ENCODE data around the gene MANBA.
"Not testable (repeated sequence)": the region's sequence is repeated elsewhere in the genome, so short reads cannot be mapped to it uniquely, and the experiment has no call there.

MANBA gene

DNA sequence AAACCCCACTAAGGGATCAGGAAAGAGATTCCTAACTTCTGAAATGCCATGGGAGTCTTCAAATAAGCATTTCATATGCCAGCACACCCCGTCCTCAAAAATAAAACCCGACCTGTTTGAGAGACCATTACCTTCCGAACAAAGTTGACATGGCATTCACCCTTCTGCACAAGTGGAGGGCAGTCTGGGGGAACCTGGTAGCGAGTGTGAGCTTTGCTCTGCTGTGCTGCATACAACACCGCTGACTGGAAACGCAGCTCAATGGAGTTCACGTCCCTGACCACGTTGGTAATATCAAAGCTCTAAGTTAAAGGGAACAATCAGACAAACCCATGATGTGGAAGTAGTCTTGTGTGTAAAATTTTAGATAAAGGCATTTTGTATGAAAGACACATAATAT, 38.0 kb downstream of the MANBA start:
- no peak for DNase-seq (ENCODE audit: low spot score)

DNA sequence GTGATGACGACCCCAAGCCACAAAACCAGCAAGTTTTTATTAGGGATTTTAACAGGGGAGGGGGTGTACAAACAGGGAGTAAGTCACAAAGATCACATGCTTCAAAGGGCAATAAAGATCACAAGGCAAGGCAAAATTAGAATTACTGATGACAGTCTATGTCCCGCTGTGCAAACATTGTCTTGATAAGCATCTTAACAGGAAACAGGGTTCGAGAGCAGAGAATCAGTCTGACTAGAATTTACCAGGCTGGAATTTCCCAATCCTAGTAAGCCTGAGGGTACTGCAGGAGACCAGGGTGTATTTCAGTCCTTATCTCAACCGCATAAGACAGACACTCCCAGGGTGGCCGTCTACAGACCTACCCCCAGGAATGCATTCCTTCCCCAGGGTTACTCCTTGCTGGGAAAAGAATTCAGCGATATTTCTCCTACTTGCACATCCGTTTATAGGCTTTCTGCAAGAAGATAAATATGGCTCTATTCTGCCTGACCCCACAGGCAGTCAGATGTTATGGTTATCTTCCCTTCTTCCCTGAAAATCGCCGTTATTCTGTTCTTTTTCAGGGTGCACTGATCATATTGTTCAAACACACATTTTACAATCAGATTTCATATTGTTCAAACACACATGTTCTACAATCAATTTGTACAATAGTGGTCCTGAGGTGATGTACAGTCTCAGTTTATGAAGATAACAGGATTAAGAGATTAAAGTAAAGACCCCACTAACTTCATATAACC, 41.8 kb downstream of the MANBA start:
- DNase-seq (ENCODE audit: low spot score): not testable (repeated sequence)

DNA sequence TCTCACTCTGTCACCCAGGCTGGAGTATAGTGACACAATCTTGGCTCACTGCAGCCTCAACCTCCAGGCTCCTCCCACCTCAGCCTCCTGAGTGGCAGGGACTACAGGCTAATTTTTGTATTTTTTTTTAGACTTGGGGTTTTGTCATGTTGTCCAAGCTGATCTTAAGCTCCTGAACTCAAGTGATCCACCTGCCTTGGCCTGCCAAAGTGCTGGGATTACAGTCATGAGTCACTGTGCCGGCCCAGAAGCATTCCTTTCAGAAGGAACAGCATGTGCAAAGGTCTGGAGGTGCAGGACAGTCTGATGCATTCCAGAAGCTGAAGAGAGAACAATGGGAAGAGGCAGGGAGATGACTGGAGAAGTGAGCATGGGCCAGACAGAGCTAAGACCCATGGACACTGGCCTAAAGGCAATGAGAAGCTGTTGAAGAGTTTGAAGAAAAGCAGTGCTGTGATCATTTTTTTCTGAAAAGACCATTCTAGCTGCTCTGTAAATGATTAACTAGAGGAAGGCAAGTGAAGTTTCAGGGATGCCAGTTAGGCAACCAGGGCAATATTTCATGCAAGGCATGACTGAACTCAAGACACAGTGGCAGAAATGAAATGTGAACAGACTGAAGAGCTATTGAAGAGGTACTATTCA, 43.2 kb downstream of the MANBA start:
- no peak for DNase-seq (ENCODE audit: low spot score)

DNA sequence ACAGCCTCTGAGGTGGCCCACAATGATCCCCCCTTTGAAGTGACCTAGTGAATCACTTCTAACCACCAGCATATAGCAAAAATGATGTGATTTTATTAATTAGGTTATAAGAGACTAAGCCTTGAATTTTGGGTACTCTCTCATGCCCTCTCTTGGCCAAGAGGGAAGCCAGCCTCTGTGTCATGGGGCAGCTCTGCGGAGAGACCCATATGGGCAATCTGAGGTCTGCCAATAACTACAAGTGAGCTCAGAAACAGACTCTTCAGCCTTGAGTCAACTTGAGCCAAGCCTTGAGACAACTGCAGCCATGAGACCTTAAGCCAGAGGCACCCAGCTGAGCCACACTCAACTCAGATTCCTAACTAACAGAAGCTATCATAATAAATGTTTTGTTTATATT, 45.7 kb downstream of the MANBA start:
- no peak for DNase-seq (ENCODE audit: low spot score)

DNA sequence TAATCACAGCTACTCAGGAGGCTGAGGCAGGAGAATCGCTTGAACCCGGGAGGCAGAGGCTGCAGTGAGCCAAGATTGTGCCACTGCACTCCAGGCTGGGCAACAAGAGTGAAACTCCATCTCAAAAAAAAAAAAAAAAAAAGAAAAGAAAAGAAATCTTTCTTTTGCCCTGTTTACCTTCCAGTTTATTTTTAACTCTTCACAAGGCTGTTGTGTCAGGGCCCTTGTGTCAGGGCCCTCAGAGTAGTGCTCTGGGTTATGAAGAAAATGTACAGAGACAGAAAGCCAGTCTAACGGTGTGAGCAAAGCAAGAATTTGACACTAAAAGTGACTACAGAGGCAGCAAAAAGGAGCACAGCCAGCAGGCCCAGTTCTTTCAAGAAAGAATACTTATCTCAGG, 47.0 kb downstream of the MANBA start:
- DNase-seq (ENCODE audit: low spot score): not testable (repeated sequence)

DNA sequence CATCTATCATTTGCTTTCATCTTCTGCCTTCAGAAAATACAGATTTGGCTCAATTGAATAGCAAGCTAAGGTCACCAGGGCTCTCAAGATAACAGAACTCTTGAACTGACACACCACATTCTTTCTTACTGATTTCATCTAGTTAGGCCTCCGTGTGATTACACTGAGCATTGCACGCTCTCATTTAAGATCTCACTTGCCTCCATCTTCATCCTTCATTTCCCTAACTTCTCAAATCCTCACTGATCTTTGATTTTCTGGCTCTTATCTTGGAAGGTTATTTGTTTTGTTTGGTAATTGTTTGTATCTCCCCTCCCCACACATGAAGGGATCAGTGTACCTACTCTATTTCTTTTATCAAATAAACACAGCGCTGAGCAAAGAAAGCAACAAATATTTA, 47.7 kb downstream of the MANBA start:
- no peak for DNase-seq (ENCODE audit: low spot score)

DNA sequence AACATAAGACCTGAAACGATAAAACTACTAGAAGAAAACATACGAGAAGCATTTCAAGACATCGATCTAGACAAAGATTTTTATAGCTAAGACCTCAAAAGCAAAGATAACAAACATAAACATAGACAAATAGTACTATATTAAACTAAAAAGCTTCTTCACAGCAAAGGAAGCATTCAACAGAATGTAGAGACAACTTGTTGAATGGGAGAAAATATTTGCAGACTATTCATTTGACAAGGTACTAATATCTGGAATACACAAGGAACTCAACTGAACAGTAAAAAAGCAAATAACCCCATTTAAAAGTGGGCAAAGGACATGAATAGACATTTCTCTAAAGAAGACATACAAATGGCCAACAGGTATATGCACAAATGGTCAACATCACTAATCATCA, 49.8 kb downstream of the MANBA start:
- no peak for DNase-seq (ENCODE audit: low spot score)

DNA sequence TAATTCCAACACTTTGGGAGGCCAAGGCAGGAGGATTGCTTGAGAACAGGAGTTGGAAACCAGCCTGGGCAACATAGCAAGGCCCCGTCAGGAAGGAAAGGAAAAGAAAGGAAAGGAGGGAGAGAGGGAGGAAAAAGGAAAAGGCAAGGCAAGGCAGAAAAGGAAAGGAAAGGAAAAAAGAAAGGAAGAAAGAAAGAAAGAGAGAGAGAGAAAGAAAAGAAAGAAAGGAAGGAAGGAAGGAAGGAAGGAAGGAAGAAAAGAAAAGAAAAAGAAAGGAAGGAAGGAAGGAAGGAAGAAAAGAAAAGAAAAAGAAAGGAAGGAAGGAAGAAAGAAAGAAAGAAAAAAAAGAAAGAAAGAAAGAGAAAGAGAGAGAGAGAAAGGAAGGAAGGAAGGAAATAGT, 51.7 kb downstream of the MANBA start:
- not testable (repeated sequence) for DNase-seq (ENCODE audit: low spot score)

DNA sequence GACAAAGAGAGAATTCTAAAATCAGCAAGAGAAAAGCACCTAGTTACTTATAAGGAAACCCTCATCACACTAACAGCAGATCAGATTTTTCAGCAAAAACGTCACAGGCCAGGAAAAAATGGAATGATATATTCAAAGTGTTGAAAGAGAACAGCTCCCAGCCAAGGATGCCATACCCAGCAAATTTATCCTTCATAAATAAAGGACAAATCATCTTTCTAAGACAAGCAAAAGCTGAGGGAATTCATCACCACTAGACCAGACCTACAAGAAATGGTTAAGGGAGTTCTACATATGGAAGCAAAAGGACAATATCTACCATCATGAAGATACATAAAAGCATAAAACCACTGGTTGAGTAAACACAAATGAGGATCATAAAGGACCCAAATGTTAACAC, 53.6 kb downstream of the MANBA start:
- no peak for DNase-seq (ENCODE audit: low spot score)

DNA sequence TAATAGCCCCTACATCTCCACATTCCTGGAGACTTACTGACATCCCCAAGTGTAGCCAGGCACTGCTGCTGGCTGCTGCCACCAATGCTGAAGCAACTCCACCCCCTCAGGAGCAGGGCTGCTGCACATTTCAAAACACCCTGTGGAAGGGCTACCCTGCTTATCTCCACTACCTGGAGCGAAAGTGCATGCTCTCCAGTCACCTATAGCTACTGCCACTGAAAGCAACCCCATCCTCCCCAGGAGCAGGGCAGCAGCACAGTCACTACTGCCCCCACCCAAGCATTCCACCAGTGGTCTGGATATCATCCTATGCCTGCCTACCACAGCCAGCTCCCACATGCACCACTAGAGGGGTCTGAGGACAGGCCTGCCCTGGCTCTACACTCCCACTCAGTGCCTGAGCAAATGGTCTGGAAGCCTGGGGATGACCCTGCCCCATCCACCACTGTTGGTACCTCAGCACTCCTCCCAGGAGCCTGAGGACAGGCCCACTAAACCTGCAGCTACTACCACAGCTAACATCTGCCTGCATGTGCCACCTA, 55.3 kb downstream of the MANBA start:
- no peak for DNase-seq (ENCODE audit: low spot score)

DNA sequence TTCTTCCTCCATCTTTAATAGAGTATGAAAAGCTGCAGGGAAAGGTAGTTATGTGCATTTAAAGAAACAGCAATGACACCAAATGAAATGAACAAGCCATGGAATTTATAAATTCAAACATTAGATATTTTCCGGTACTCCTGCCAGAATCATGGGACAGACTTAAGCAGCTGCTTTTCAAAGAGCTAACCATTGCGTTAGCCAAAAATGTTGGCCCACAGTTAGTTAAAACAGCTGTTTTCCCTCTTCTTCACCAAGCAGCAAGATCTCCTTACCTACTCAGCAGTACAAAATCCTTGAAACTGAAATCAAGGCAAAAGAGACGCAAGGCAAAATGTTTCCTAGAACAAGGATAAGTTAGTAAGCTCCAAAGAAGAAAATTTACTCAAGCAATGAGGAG, 64.0 kb downstream of the MANBA start:
- no peak for DNase-seq (ENCODE audit: low spot score)

DNA sequence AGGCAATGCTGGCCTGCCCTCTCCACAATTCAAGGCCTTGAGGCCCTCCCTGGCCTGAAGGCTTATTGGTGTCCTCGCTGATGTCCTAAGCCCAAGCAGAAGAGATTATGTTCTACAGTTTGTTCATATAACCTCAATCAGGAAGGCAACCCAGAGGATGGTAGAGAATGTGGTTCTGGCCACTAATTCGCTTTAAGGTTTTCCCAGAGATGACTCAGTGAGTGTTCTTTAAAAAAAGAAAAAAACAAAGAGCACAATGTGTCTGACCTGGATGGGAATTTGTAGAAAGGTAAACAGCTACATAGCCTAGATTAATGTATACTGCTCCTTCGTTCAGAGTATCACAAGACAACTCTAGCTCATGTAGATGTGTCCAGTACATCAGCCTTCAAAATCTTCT, 66.0 kb downstream of the MANBA start:
- DNase-seq (ENCODE audit: low spot score): no peak

DNA sequence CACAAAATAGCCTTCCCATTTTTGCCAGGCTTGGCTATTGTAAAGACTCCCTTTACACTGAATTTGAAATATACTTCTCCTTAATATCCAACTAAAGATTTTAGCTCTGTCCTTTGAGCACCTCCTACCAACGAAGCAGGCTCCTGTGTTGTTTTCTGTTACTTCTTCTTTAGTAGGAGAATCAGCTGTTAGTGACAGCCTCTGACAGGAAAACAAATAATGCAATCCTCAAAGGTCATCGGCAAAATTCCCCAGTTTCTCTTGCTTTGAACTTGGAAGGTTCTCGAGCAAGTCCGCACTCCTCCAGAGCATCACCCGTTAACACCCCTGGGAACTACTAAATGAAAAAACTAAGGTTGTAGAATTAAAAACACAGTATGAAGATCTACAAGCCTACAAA, 66.9 kb downstream of the MANBA start:
- DNase-seq (ENCODE audit: low spot score): no peak

DNA sequence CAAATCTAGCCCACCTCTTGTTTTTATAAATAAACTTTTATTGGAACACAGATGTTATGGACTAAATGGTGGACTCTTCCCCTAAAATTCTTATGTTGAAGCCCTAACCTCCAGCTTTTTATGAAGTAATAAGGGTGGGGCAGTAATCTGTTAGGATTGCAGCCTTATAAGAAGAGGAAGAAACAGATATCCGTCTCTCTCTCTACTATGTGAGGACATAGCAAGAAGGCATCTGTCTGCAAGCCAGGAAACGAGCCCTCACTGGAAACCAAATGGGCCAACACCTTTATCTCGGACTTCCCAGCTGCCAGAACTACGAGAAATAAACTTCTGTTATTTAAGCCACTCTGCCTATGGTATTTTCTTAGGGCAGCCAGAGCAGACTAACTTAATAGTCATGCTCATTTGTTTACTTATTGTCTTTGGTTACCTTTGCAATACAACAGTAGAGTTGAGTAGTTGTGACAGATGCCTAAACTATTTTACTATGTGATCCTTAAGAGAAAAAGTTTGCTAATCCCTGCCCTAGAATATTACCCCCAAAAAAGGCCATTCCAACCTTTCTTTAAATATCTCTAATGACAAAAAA, 67.4 kb downstream of the MANBA start:
- no peak for DNase-seq (ENCODE audit: low spot score)

DNA sequence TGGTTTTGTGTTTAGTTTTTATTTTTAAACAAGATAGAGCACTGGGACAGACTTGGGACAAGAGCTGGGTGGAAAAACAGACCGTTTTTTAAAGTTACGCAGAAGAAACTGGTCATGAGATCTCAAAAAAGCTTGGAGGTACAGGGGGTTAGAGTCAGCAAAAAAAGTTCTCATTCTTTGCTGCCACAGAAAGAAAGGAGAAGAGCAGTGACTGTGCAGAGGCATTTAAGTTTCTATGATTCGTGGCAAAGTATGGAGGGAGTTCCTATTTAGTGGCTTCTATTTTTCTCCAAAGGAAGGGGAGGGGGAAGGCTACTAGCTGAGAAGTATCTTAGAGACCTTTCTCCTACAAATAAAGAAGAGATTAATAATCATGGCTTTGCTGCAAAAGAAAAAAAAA, 68.3 kb downstream of the MANBA start:
- no peak for DNase-seq (ENCODE audit: low spot score)

DNA sequence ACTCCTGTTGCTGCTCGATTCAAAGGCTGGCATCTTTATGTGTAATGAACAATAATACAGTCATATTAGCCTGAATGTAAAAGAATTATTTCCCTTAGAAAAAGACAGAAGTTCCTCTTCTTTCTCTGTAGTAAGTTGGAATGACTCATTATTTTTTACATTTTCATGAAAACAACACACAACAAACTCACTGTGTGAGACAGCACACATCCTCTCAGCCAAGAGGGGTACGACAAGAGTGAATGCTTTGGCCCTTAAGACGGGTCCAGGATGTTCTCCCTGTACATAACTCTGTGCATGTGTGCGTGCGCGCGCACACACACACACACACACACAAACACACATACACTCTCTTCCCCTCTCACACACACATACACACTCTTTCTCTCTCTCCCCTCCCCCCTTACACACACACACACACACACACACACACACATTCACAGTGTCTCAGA, 72.8 kb downstream of the MANBA start:
- DNase-seq (ENCODE audit: low spot score): no peak

DNA sequence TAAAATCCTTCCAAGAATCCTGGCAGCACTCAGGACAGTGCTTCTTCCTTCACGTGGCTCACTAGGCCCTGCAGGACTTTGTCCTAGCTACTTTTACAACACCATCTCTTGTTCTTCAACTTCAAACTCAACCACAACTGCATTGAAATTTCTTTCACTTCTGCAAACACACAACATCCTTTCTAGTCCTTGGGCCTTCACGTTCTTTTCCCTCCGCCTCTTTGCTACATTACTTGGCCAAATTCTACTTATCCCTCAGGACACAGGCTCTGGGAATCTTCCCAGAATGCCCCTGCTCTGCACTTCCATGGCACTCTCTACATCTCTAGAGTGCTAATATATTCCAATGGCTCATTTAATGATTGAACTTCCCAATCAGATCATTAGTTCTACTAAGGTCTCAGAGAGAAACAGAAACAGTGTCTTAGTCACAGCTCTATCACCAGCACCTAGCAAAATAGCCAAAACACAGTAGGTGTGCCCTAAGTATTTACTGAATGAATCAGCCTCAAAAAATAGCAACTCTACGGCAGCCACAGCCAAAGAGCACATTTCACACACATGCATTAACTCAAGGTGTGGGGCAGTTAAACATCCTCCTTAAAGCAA, 73.3 kb downstream of the MANBA start:
- no peak for DNase-seq (ENCODE audit: low spot score)

DNA sequence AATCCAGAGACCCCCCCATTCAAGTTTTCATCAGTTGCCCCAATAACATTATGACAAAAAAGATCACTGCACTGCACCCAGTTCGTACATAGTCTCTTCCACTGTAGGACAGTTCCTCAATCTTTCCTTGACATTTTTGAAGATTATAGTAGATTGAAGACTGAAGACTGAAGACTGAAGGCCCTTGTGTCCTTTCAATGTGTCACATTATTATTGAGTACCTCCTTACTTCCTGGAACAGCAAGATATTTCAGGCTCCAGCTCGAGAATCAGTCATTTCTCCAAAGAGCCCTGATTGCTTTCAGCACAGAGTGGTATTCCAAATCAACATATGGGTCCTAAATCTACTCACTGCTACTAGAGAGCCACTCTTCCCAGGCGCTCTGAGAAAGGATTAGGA, 75.0 kb downstream of the MANBA start:
- DNase-seq (ENCODE audit: low spot score): no peak

DNA sequence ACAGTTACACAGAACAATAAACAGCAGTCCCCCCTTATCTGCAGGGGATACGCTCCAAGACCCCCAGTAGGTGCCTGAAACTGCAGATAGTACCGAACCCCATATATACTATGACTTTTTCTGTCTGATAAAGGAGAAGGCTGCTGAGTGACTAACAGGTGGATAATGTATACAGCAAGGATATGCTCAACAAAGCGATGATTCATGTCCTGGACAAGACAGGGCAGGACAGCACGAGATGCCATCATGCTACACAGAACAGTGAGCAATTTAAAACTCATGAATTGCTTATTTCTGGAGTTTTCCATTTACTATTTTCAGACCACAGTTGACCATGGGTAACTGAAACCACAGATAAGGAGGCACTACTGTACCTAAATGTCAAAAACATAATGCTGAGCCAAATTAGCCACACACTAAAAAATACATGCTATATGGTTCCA, 76.1 kb downstream of the MANBA start:
- no peak for DNase-seq (ENCODE audit: low spot score)

DNA sequence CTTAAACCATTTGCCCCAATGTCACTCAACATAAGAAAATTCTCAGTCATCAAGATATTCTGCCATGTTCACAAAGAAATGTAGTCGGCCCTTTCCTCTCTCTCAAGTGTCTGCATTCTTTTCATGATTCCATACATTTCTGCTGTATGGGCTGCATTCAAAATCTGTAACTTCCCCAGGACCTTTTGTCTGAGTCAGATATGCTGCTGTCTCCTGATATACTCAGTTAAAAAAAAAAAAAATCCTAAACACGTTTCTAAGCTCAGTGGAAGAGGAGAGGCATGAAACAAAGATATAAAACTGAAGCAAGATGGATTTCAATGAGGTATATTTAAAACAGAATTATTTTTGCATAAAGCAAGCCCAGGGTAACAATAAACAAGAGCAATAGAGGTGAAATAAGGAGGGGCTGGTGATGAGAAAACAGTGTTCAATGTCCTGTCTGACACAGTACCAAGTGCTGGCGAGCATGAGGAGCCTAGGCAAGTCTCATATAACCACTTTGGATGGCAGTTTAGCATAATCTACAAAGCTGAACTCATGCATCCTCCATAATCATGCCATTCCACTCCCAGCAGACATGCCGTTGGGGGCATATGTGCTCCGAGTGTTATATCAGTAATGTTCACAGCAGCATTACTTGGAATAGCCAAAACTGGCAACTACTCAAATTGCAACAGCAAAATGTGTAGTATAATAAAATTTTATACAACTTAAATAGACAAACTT, 76.7 kb downstream of the MANBA start:
- no peak for DNase-seq (ENCODE audit: low spot score)

DNA sequence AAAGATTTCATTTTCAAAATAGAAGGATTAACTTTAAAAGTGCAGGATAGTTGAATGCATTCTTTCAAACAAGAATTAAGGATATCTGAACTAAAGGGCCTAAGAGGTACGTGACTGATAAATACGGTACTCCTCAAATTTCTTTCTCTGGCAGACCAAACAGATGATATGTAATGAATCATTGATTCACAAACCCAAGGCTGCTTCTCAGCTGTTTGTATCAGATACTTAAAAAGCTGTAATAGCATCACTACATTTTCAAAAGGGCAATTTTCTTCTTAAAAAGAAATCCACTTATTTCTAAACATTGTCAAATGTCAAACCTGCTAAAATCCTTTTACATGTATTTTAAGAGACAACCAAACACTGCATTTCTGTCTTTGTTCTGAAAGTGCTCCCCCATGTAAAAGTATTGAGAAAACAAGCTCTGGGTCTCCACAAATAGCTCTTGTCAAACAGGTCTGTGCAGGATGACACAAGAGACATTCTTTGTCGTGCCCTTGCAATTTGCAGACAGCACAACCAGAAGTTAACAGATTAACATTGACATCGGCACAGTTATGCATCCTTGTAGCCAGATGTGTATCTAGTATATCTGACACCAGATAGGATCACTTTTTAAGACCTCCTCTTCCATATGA, 82.0 kb downstream of the MANBA start:
- no peak for DNase-seq (ENCODE audit: low spot score)

DNA sequence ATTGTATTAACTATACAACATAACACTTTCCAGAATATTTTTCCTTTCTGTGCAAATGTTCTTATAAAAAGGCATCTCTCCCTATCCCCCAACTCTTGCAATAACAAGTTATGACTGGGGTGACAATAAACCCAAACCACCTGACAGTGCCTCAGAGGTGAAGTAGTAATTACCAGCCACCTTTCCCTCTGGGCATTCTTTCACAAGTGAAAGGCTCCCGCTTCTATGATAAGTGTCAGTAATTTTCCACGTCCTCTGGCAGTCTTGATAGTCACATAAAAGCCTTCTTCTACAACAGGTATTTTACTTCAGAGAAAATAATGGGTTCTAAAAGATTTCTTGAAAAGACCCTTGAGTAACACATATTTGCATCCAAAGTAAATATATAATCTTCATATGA, 82.7 kb downstream of the MANBA start:
- no peak for DNase-seq (ENCODE audit: low spot score)
